Upper lobe of left lung (tissue), 4 donors: Measurements from ENCODE around the gene CYP2E1.
"Not testable (repeated sequence)": the region's sequence is repeated elsewhere in the genome, so short reads cannot be mapped to it uniquely, and the experiment has no call there.

Experiments
- CTCF ChIP-seq, 6 experiments: fragments of 450-650 bp in 4 of 6; fragments of 200-600 bp in 2 of 6; sonication (generic) in 2 of 6; IDR thresholded peaks; one replicate each; pipeline ENCODE4 v1.5.1; 2016 to 2019; ENCODE audit warnings: antibody characterized with exemption in 6 of 6
- EP300 ChIP-seq, 4 donors: sonication (generic); formaldehyde crosslinking; IDR thresholded peaks; one replicate each; pipeline ENCODE4 v1.5.1; 2017; ENCODE audit warnings: antibody characterized with exemption in 4 of 4, control low read depth in 2 of 4
- POLR2A ChIP-seq, 4 donors: fragments of 450-650 bp; IDR thresholded peaks; one replicate each; pipeline ENCODE4 v1.5.1; 2016 to 2017; ENCODE audit warnings: antibody characterized with exemption in 4 of 4, mild to moderate bottlenecking in 2 of 4
- POLR2AphosphoS5 ChIP-seq, 2 donors: sonication (generic); formaldehyde crosslinking; IDR thresholded peaks; one replicate each; pipeline ENCODE4 v1.5.1; 2017; ENCODE audit warnings: antibody characterized with exemption in 2 of 2

GRCh38 chr10:133568831-133569527, 41.8 kb downstream of the CYP2E1 start:
- not testable (repeated sequence) for TF ChIP-seq POLR2A, EP300, POLR2AphosphoS5, CTCF (IDR thresholded peaks at IDR 0.05)
